H9 (cell line): ENCODE measurements around the gene TCF25. TPM values are rescaled to one million over a fixed set of nuclear protein-coding genes. Genes with fewer than 3 reads are reported as not detected.

Experiments used
- DNase-seq: peaks from one replicate; pipeline ENCODE4 v3.0.0-alpha.2; 2017
- H2AFZ ChIP-seq: one replicate; pipeline ENCODE4 v1.6.1; 2013; ENCODE audit warnings: mild to moderate bottlenecking, low read length, control low read depth, moderate library complexity
- H2AK5ac ChIP-seq: 2 replicates; pipeline ENCODE4 v1.6.1; 2013; ENCODE audit warnings: low read length, control low read depth, mixed read lengths; ENCODE audit not compliant: insufficient read length
- H2BK120ac ChIP-seq: one replicate; pipeline ENCODE4 v1.6.1; 2013; ENCODE audit warnings: low read depth, mild to moderate bottlenecking, low read length, control low read depth, inconsistent platforms; ENCODE audit not compliant: poor library complexity, severe bottlenecking
- H2BK12ac ChIP-seq: 2 replicates; pipeline ENCODE4 v1.6.1; 2013; ENCODE audit warnings: low read length, control low read depth, mixed read lengths, low read depth; ENCODE audit not compliant: insufficient read length
- H2BK15ac ChIP-seq: 2 replicates; pipeline ENCODE4 v1.6.1; 2013; ENCODE audit warnings: low read depth, low read length, control low read depth
- H2BK20ac ChIP-seq: one replicate; pipeline ENCODE4 v1.6.1; 2013; ENCODE audit warnings: low read depth, mild to moderate bottlenecking, low read length, control low read depth, inconsistent platforms; ENCODE audit not compliant: poor library complexity, severe bottlenecking
- H2BK5ac ChIP-seq: 2 replicates; pipeline ENCODE4 v1.6.1; 2013; ENCODE audit warnings: low read length, control low read depth, mixed read lengths; ENCODE audit not compliant: insufficient read length
- H3K14ac ChIP-seq: 2 replicates; pipeline ENCODE4 v1.6.1; 2013; ENCODE audit warnings: low read length, control low read depth; ENCODE audit not compliant: insufficient read depth
- H3K18ac ChIP-seq: 2 replicates; pipeline ENCODE4 v1.6.1; 2013; ENCODE audit warnings: low read depth, mild to moderate bottlenecking, mixed read lengths, low read length, control low read depth; ENCODE audit not compliant: insufficient read length
- H3K23ac ChIP-seq: 2 replicates; pipeline ENCODE4 v1.6.1; 2013; ENCODE audit warnings: low read length, control low read depth, mixed read lengths, low read depth; ENCODE audit not compliant: insufficient read length
- H3K23me2 ChIP-seq: 2 replicates; pipeline ENCODE4 v1.6.1; 2013; ENCODE audit warnings: low read depth, mild to moderate bottlenecking, mixed read lengths, low read length, control low read depth; ENCODE audit not compliant: insufficient read length, poor library complexity, severe bottlenecking
- H3K27ac ChIP-seq: 2 replicates; pipeline ENCODE4 v1.5.1; 2013; ENCODE audit warnings: low read length, control low read depth, mixed read lengths, low read depth; ENCODE audit not compliant: insufficient read length
- H3K27me3 ChIP-seq: 2 replicates; pipeline ENCODE4 v1.6.1; 2013; ENCODE audit warnings: low read length, control low read depth, inconsistent platforms; ENCODE audit not compliant: insufficient read depth
- H3K4ac ChIP-seq: 2 replicates; pipeline ENCODE4 v1.6.1; 2013; ENCODE audit warnings: low read depth, mild to moderate bottlenecking, control low read depth, inconsistent platforms, low read length, moderate library complexity
- H3K4me1 ChIP-seq: 2 replicates; pipeline ENCODE4 v1.6.1; 2013; ENCODE audit warnings: low read length, control low read depth, inconsistent platforms; ENCODE audit not compliant: insufficient read depth
- H3K4me2 ChIP-seq: 2 replicates; pipeline ENCODE4 v1.6.1; 2013; ENCODE audit warnings: low read length, control low read depth, mixed read lengths; ENCODE audit not compliant: insufficient read length, insufficient read depth
- H3K56ac ChIP-seq: 2 replicates; pipeline ENCODE4 v1.6.1; 2013; ENCODE audit warnings: low read depth, mild to moderate bottlenecking, mixed read lengths, low read length, control low read depth; ENCODE audit not compliant: insufficient read length
- H3K79me1 ChIP-seq: 2 replicates; pipeline ENCODE4 v1.6.1; 2013; ENCODE audit warnings: low read depth, mild to moderate bottlenecking, moderate library complexity, low read length, control low read depth, inconsistent platforms; ENCODE audit not compliant: insufficient read depth, poor library complexity, severe bottlenecking
- H3K79me2 ChIP-seq: 2 replicates; pipeline ENCODE4 v1.6.1; 2013; ENCODE audit warnings: low read length, control low read depth, inconsistent platforms; ENCODE audit not compliant: insufficient read depth
- H3K9ac ChIP-seq: 2 replicates; pipeline ENCODE4 v1.6.1; 2013; ENCODE audit warnings: low read length, control low read depth, mixed read lengths; ENCODE audit not compliant: insufficient read length; ENCODE audit errors: extremely low read depth
- H3K9me3 ChIP-seq: one replicate; pipeline ENCODE4 v1.6.1; 2013; ENCODE audit warnings: low read depth, low read length, inconsistent platforms; ENCODE audit not compliant: control insufficient read depth
- H3T11ph ChIP-seq: one replicate; pipeline ENCODE4 v1.6.1; 2013; ENCODE audit warnings: mild to moderate bottlenecking, low read length, control low read depth, inconsistent platforms
- H4K20me1 ChIP-seq: one replicate; pipeline ENCODE4 v1.6.1; 2013; ENCODE audit not compliant: control insufficient read depth, insufficient read length, insufficient read depth
- H4K5ac ChIP-seq: 2 replicates; pipeline ENCODE4 v1.6.1; 2013; ENCODE audit warnings: low read depth, mild to moderate bottlenecking, mixed read lengths, low read length, control low read depth; ENCODE audit not compliant: insufficient read length
- H4K8ac ChIP-seq: replicated peaks from 2 replicates; pipeline ENCODE4 v1.6.1; 2013; ENCODE audit warnings: low read length, control low read depth, mixed read lengths, low read depth; ENCODE audit not compliant: insufficient read length
- H4K91ac ChIP-seq: 2 replicates; pipeline ENCODE4 v1.6.1; 2013; ENCODE audit warnings: low read depth, mild to moderate bottlenecking, moderate library complexity, mixed read lengths, low read length, control low read depth; ENCODE audit not compliant: insufficient read length
- H3K27ac Mint-ChIP-seq, 3 experiments: 2 replicates in 2 of 3; 3 replicates in 1 of 3; pipeline ENCODE4 v1.8.0; 2020 to 2021; ENCODE audit warnings: mixed read lengths in 3 of 3, mild to moderate bottlenecking in 1 of 3, moderate library complexity in 1 of 3
- H3K27me3 Mint-ChIP-seq: 2 replicates; pipeline ENCODE4 v1.8.0; 2021; ENCODE audit warnings: low read depth, mild to moderate bottlenecking, moderate library complexity, mixed read lengths
- H3K36me3 Mint-ChIP-seq, 3 experiments: 2 replicates in 2 of 3; 3 replicates in 1 of 3; pipeline ENCODE4 v1.8.0; 2020 to 2021; ENCODE audit warnings: low read depth in 3 of 3, mixed read lengths in 3 of 3; ENCODE audit not compliant: insufficient read depth in 1 of 3
- H3K4me1 Mint-ChIP-seq, 2 experiments: 2 replicates each; pipeline ENCODE4 v1.8.0; 2020; ENCODE audit warnings: mixed read lengths in 2 of 2
- H3K4me3 Mint-ChIP-seq, 2 experiments: 2 replicates in 1 of 2; 3 replicates in 1 of 2; pipeline ENCODE4 v1.8.0; 2020 to 2021; ENCODE audit warnings: mild to moderate bottlenecking in 2 of 2, mixed read lengths in 2 of 2, moderate library complexity in 1 of 2
- H3K9me3 Mint-ChIP-seq, 2 experiments: 2 replicates in 1 of 2; 3 replicates in 1 of 2; pipeline ENCODE4 v1.8.0; 2020; ENCODE audit warnings: mild to moderate bottlenecking in 2 of 2, mixed read lengths in 2 of 2, moderate library complexity in 1 of 2
- CTCF ChIP-seq: fragments of 200-600 bp; sonication (generic); conservative IDR thresholded peaks from 3 replicates; pipeline ENCODE4 v1.8.0; 2021; ENCODE audit warnings: antibody characterized with exemption, mild to moderate bottlenecking
- WGBS: extraction: QIAGEN DNeasy Blood & Tissue Kit; methylation state at CpG from one replicate; pipeline ENCODE4 v1.1.7; 2013; ENCODE audit warnings: missing lambda C conversion rate, low lambda C conversion rate, mixed read lengths; ENCODE audit not compliant: insufficient read length; ENCODE audit errors: extremely low coverage; 5-methylcytosine and 5-hydroxymethylcytosine counted together
- total RNA-seq: library from RNA; stranded (reverse); gene quantifications from 2 replicates; pipeline ENCODE4 v1.2.1, GENCODE V29; 2021

Gene TCF25
- total RNA-seq, 1 experiment from 2014 or later = 109 TPM

DNA sequence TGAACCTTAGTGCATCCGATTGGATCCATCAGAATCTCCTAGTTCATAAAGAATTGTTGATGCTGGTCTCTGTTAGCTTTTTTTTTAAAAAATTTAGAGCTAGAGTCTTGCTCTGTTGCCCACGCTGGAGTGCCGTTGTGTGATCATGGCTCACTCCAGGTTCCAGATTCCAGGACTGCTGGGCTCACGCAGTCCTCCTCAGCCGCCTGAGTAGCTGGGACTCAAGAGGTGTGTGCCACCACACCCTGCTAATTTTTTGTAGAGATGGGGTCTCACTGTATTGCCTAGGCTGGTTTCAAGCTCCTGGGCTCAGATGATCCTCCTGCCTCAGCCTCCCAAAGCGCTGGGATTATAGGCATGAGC is 8.0 kb downstream of the TCF25 start:
- H4K20me1 ChIP-seq = no peaks in the 10 kb centered on the region
- DNase-seq = no peak
- no peak overlapping the region for H3K18ac ChIP-seq
- H2BK20ac ChIP-seq = no peak overlapping the region
- TF ChIP-seq CTCF = no peak
- no peaks in the 10 kb centered on the region for H3K23me2 ChIP-seq
- no peak overlapping the region for H3K4ac ChIP-seq
- H3K27ac ChIP-seq = no peak overlapping the region
- Mint-ChIP-seq H3K27me3 (no peaks in the 10 kb centered on the region), H3K4me1 (no peaks in the 10 kb centered on the region), H3K4me3 (no peak overlapping the region), H3K36me3 (peaks cover 26 to 64% (median 59%) of the 10 kb centered on the region in 3 experiments; a peak in 6 of 7 replicates), H3K27ac (0 out of 7 replicates have a peak overlapping the region, but pooled peaks of 1 of the 3 experiments have one; percentile 84), H3K9me3 (no peaks in the 10 kb centered on the region; a peak in 1 of 5 replicates)
- no peak overlapping the region for H3K4me2 ChIP-seq
- H3K79me2 ChIP-seq = peaks cover 3% of the 10 kb centered on the region; the same call in 1 of the 2 replicates
- H3T11ph ChIP-seq = no peak overlapping the region
- no peak overlapping the region for H2AK5ac ChIP-seq
- peaks cover 3% of the 10 kb centered on the region for H3K79me1 ChIP-seq
- no peak overlapping the region for H4K91ac ChIP-seq
- H2BK120ac ChIP-seq = no peak overlapping the region
- H3K4me1 ChIP-seq = no peaks in the 10 kb centered on the region
- no peak overlapping the region for H3K23ac ChIP-seq
- no peaks in the 10 kb centered on the region for H3K27me3 ChIP-seq
- no peak overlapping the region for H3K56ac ChIP-seq
- H2BK12ac ChIP-seq = no peak overlapping the region
- H3K9me3 ChIP-seq = no peaks in the 10 kb centered on the region
- H3K14ac ChIP-seq = no peak overlapping the region
- no peak overlapping the region for H4K8ac ChIP-seq
- no peak overlapping the region for H2BK5ac ChIP-seq
- no peak overlapping the region for H4K5ac ChIP-seq
- no peak overlapping the region for H3K9ac ChIP-seq
- H2BK15ac ChIP-seq = no peak overlapping the region
- no CpG with 5 or more reads among the region's 6 CpGs for WGBS
- no peak overlapping the region for H2AFZ ChIP-seq
